NCI-H774 (cell line): ENCODE results near the gene SNTG2.
"Not testable (repeated sequence)": the region's sequence is repeated elsewhere in the genome, so short reads cannot be mapped to it uniquely, and the experiment has no call there.

Experiments
- DNase-seq: peaks from one replicate; lab custom pipeline; 2025; lab: John Stamatoyannopoulos, UW

Gene SNTG2

DNA sequence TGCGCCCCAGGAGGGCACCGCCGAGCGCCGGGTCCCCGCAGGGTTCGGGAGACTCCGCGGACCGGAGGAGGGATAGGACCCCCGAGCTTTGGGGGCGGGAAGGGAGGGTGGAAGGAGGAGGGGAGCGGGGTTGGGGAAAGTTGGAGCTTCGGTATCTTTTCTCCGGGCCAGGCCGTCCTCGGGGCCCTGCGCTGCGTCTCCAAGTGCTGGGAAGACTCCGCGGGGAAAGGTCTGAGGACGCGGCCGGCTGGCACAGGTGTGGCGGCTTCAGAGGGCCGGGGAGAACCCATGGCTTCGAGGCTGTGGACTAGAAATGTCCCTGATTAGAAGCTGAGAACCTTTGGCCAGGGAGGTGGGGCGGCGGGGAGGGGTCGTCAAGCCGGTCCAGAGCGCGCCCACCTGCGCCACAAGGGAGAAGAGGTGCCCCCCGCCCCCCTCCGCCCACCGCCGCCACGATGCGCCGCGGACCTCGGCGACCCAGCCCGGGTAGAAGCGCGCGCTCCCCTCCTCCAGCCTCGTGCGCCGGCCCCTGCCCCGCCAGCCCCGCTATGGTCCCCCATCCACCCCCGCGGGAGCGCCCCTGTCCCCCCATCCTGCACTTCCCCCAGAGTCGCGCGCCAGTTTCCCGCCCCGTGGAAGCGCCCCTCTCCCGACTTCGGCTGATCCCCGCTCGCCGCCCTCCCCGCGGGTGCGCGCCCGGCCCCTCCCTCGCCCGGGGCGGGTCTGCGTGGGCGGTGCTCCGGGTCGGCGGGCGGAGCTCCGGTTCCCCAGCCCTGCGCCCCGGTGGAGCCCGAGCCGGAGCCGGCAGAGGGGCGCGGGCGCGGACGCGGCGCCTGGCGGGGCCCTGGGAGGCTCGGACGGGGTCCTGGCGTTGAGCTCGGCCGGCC is at the start of gene SNTG2:
Gene SNTG2 (plus strand): TSS at position 770 of the 887 bp plus-strand sequence. CDS start 148 bp downstream, outside the sequence.
- no peak for DNase-seq

GRCh38 chr2:902584-902983 is 48.1 kb upstream of the SNTG2 start:
- no peak for DNase-seq

GRCh38 chr2:903223-903900 is 47.3 kb upstream of the SNTG2 start:
- DNase-seq, result no peak

- DNase-seq, result no peak
Observed at GRCh38 chr2:904246-905024, 46.2 kb upstream of the SNTG2 start.

GRCh38 chr2:905091-905832 is 45.4 kb upstream of the SNTG2 start:
- no peak for DNase-seq

DNA sequence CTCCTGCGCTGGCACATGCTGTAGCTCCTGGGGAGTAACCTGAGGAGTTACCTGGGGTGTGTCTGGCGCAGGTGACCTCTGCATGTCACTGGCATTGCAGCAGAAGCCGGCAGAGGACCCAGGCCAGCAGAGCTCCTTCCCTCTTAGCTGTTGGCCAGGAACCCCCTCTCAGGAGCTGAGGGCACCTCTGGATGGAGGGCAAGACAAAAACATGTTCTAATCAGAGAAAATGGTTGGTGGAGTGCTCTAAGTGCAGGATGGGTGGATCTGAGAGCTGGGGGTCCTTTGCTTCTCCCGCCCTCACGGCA is 44.9 kb upstream of the SNTG2 start:
- DNase-seq, result no peak

DNA sequence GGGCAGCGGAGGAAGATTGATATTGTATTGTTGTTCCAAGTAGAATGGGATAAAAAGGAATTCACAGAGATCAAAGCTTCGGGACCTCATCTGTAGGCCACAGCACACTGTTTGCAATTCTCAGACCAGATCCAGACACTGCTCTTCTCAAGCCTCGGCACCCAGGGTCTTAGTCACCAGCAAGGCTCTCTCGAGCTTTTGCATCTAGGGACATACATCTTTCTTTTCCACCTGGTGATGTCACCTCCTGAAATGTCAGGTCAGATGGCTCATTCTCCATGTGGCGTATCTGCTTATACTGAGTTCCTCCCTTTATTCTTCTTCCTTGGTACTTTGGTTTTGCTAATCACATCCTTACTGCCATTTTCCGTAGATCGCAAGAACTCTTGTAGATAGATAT is 42.9 kb upstream of the SNTG2 start:
- no peak for DNase-seq

DNA sequence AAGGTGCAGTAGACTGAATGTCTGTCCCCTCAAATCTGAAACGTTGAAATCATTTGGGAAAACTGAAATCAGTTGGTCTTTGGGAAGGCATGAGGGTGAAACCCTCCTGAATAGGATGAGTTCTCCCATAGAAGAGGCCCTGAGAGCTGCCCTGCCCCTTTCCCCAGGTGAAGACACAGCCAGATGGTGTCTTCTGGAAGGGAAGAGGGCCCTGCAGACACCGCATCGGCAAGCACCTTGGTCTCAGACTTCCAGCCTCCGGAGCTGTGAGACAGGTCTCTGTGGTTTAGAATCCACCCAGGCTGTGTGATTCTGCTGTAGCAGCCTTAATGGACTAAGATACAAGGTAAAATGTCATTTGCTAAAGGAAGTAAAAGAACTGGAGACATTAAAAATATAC is 42.1 kb upstream of the SNTG2 start:
- DNase-seq, result no peak

- not testable (repeated sequence) for DNase-seq
Observed at GRCh38 chr2:909764-910379, 40.8 kb upstream of the SNTG2 start.

DNA sequence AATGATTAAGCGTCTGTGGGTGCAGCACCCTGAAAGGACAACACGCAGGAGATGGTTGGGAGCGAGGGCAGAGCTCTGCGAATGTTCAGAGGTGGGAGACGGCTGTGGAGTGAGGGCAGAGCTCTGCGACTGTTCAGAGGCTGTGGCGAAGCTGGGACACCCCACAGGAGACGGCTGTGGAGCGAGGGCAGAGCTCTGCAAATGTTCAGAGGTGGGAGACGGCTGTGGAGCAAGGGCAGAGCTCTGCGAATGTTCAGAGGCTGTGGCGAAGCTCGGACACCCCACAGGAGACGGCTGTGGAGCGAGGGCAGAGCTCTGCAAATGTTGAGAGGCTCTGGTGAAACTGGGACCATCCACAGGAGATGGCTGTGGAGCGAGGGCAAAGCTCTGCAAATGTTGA is 40.0 kb upstream of the SNTG2 start:
- DNase-seq, result no peak

- DNase-seq, result no peak
Observed at GRCh38 chr2:915979-916378, 34.7 kb upstream of the SNTG2 start.

- no peak for DNase-seq
Observed at GRCh38 chr2:916935-917334, 33.7 kb upstream of the SNTG2 start.

DNA sequence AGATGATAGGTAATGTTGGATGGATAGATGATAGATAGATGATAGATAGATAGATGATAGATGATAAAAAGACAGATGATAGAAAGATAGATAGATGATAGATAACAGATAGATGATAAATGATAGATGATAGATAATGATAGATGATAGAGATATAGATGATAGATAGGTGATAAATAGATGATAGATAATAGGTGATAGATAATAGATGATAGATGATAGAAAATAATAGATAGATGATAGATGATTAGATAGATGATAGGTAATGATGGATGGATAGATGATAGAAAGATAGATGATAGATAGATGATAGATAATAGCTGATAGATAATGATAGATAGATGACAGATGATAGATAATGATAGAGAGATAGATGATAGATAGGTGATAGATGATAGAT is 31.0 kb upstream of the SNTG2 start:
- DNase-seq, result no peak

GRCh38 chr2:920573-920972 is 30.1 kb upstream of the SNTG2 start:
- DNase-seq, result no peak

DNA sequence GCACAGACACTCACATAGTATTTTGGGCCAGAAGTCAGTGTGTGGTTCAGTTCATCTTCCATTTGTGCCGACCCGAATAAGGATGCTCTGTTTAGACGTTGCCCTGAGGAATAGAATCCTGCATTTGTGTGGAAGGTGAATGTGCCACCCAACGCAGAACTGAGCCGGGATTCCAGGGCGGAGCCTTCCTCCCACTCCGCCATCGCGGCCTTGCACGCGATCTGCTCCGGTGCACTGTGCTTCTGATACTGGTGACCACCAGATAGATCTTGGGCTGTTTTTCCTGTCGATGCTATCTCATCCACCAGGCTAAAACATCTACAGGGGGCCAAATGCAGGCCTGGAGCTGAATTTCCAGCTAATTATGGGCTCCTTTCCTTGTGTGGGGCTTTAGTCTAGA is 29.6 kb upstream of the SNTG2 start:
- no peak for DNase-seq

DNA sequence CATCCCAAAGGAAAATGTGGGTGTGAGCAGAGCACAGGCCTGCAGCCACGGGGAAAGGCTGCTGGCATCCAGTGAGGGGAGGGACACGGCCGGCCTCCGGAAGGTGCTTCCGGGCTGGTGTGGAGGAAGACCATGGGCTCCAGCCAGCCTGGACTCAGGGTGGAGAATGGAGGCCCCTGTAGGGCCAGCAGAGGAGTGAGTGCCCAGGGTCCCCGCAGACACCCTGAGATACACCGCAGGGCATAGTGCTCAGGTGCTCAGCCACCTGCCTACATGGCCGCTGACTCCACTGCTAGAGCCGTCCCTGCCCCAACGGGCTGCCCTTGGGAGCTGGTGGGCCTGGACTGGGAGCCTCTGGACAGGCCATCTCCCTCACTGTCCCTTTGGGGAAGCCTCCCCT is 28.5 kb upstream of the SNTG2 start:
- no peak for DNase-seq

DNA sequence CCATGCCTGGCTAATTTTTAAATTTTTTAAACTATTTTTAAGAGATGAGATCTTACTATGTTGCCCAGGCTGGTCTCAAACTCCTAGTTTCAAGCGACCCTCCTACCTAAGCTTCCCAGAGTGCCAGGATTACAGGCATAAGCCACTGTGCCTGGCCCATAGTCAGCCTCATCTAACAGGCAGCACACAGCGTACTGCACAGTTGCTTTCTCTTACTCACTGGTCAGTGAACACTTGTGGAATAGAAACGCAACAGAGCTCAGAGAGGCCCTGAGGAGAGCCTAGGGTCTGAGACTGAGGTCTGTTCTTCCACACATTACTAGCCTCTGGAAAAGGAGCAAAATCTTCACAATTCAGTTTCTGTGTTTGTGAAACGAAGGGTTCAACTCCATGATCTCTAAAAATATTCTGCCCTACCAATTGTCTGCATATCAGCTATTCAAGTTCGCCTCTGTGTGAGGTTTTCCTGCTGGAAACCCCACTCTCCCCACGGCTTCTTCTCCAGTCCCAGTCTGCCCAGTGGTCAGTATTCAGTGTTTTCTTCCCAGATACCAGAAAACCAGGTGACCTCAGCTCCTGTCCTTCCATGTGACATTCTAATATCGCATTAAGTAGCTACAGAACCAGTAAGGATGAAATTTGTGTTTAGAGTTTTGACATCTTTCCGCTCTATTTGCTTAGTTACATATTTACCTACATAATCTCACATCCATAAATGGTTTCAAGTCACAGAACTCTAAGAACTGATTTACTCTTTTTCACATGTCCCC is 26.6 kb upstream of the SNTG2 start:
- no peak for DNase-seq

DNA sequence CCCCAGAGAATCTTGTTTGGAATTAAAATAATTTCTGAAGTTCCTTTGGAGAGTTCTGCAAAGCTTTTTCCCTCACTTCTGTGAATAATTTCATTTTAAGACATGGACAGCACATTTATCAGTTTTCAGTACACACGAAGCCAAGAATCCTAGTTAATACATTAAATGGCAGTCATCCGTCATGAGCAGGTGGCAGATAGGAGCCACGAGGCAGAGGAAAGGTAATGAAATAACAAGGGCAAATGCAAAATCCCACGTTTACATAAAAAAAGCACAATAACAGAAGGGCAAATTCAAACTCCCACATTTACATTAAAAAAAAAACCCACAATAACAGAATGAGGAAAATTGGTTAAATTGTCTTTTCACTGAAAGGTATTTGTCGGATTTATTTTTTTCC is 25.9 kb upstream of the SNTG2 start:
- no peak for DNase-seq

DNA sequence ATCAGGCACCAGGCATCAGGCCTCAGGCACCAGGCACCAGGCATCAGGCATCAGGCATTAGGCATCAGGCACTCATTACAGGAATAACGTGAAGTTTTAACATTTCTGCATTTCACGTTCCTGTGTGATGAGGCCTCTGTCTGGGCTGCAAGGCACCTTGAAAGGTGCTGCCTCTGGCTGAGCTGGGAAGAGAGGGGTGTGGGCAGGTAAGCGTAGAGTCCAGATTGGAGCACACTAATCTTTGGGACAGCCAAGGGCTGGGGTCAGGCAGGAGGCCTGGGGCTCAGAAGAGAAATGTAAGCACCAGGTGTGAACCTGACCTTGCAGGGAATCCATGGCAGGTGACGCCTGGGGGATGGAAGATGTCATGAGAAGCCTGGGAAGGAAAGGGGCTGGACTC is 25.3 kb upstream of the SNTG2 start:
- DNase-seq, result no peak

DNA sequence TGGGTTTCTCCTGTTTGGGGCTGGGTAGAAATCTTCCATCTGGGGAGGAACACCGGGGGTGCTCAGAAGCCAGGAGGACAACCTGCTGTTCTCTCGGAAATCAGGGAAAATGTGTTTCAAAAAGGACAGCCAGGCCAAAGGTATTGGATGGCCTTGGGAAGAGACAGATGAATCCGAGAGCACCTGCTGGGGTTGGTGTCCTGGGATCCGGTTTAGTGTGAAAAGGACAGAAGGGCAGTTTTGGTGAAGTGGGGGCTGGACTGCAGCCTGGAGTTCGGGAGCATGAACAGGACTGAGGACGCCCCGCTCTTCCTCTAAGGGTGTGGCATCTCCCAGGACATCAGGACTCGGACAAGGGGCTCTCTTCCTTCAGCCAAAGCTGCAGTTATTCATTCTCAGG is 24.9 kb upstream of the SNTG2 start:
- no peak for DNase-seq

- DNase-seq, result no peak
Observed at GRCh38 chr2:926259-926793, 24.3 kb upstream of the SNTG2 start.
